VCaP (cell line): Measurements from ENCODE around the gene HNRNPA1.

Experiments
- H3K27ac ChIP-seq: fragments of 450-650 bp; 2 replicates; pipeline ENCODE4 v1.5.1; 2017
- CTCF ChIP-seq: fragments of 450-650 bp; conservative IDR thresholded peaks from 2 replicates; pipeline ENCODE4 v1.5.1; 2017; ENCODE audit warnings: mild to moderate bottlenecking, moderate library complexity

Gene HNRNPA1

GRCh38 chr12:54249489-54249888 lies 31.0 kb upstream of the HNRNPA1 start:
- no peak for TF ChIP-seq CTCF
- H3K27ac ChIP-seq = no peak overlapping the region

GRCh38 chr12:54251667-54252284 lies 28.8 kb upstream of the HNRNPA1 start:
- TF ChIP-seq CTCF = peak; percentile 88
- no peak overlapping the region for H3K27ac ChIP-seq

GRCh38 chr12:54253240-54253639 lies 27.3 kb upstream of the HNRNPA1 start:
- no peak for TF ChIP-seq CTCF
- no peak overlapping the region for H3K27ac ChIP-seq

GRCh38 chr12:54257332-54257731 lies 23.2 kb upstream of the HNRNPA1 start:
- no peak for TF ChIP-seq CTCF
- no peak overlapping the region for H3K27ac ChIP-seq

GRCh38 chr12:54258201-54258681 lies 22.3 kb upstream of the HNRNPA1 start:
- no peak for TF ChIP-seq CTCF
- H3K27ac ChIP-seq = no peak overlapping the region

GRCh38 chr12:54259194-54260011 lies 21.1 kb upstream of the HNRNPA1 start:
- peak overlapping the region; percentile 39; the same call in 1 of the 2 replicates for H3K27ac ChIP-seq
- no peak for TF ChIP-seq CTCF

GRCh38 chr12:54261815-54262402 lies 18.6 kb upstream of the HNRNPA1 start:
- H3K27ac ChIP-seq = peak overlapping the region; percentile 30; the same call in 1 of the 2 replicates
- no peak for TF ChIP-seq CTCF
